Peyer's patch (tissue), 4 donors: ENCODE measurements around the gene BATF3. TPM values are rescaled to one million over a fixed set of nuclear protein-coding genes. Genes with fewer than 3 reads are reported as not detected.

Source experiments
- DNase-seq, 3 donors: peaks; one replicate each; pipeline ENCODE4 v3.0.0-alpha.2; 2017 to 2019
- H3K27ac ChIP-seq, 4 donors: fragments of 200-600 bp; sonication (generic); one replicate each; pipeline ENCODE4 v1.5.1; 2016 to 2019
- H3K27me3 ChIP-seq, 2 donors: fragments of 200-600 bp; sonication (generic); one replicate each; pipeline ENCODE4 v1.5.1; 2019
- H3K36me3 ChIP-seq, 3 donors: fragments of 200-600 bp; sonication (generic); one replicate each; pipeline ENCODE4 v1.5.1; 2016 to 2019
- H3K4me1 ChIP-seq, 4 donors: fragments of 200-600 bp; sonication (generic); one replicate each; pipeline ENCODE4 v1.5.1; 2016 to 2019
- H3K4me3 ChIP-seq, 4 donors: fragments of 200-600 bp; sonication (generic); 1 replicate in 3 of 4; 2 replicates in 1 of 4; pipeline ENCODE4 v1.5.1; 2016 to 2019; ENCODE audit warnings: mild to moderate bottlenecking in 1 of 4
- H3K9me3 ChIP-seq, 4 donors: fragments of 200-600 bp; sonication (generic); one replicate each; pipeline ENCODE4 v1.5.1; 2016 to 2019; ENCODE audit warnings: mild to moderate bottlenecking in 1 of 4
- POLR2A ChIP-seq, 2 donors: fragments of 450-650 bp; IDR thresholded peaks; one replicate each; pipeline ENCODE4 v1.5.1; 2017; ENCODE audit warnings: antibody characterized with exemption in 2 of 2, mild to moderate bottlenecking in 2 of 2, moderate library complexity in 2 of 2
- total RNA-seq, 4 donors: library from RNA; depleted of rRNA; stranded (reverse); fragments of >200 nt; gene quantifications; one replicate each; pipeline ENCODE4 v1.1.0, GENCODE V29; 2016
- TF ChIP-seq, protein P1 (sequence below), 6 experiments: fragments of 450-650 bp in 4 of 6; fragments of 200-600 bp in 2 of 6; sonication (generic) in 1 of 6; IDR thresholded peaks; one replicate each; pipeline ENCODE4 v1.5.1; 2017 to 2019; ENCODE audit warnings: antibody characterized with exemption in 6 of 6, mild to moderate bottlenecking in 3 of 6, moderate library complexity in 1 of 6

The BATF3 gene
- total RNA-seq, 4 donors from 2014 or later, result 2.1 to 6.6 (median 4.7) TPM; not detected in 1

DNA sequence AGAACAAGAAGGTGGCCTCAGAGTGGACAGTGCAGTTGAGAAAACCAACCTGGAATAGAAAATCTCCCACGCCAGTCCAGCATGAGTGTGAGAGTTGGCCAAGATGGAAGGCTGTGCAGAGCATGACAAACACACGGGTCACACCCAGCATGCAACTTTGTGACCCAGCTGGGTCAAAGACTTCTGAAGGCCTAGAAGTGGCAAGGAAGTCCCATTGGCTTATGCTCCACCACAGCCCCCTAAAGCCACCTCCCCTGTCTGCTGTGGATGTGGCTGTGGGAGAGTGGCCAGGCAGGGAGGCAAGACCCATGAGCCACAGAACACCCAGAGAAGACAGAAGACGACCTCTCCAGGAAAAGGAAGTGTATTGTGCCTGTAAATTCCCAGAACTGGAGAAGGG, 13.6 kb downstream of the BATF3 start:
- no peaks in the 10 kb centered on the region for H3K9me3 ChIP-seq
- DNase-seq, result no peak

DNA sequence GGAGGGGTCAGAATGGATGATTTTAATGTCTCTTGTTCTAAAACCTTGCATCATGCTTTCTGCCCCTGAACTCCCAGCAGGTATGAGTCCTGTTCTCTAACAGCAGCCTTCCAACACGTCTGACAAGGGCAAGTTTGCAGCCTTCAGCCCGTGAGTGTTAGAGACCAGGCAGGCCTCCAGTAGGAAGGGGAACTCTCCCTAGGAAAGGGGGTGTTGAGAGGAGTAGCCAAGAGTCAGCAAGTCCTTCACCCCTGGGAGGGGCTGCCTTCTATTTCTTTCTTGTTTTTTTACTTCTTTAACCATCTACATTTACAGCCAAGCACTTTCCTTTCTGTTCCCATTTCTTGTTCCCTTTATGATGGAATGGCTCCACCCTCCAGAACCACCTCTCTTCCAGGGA, 14.2 kb downstream of the BATF3 start:
- peaks cover 0 to 8% (median 3%) of the 10 kb centered on the region in 4 donors for H3K4me1 ChIP-seq
- no peaks in the 10 kb centered on the region for H3K36me3 ChIP-seq
- DNase-seq, result no peak
- H3K27ac ChIP-seq, result no peak overlapping the region
- TF ChIP-seq POLR2A (IDR thresholded peaks at IDR 0.05), result no peak
- TF ChIP-seq, protein P1, sequence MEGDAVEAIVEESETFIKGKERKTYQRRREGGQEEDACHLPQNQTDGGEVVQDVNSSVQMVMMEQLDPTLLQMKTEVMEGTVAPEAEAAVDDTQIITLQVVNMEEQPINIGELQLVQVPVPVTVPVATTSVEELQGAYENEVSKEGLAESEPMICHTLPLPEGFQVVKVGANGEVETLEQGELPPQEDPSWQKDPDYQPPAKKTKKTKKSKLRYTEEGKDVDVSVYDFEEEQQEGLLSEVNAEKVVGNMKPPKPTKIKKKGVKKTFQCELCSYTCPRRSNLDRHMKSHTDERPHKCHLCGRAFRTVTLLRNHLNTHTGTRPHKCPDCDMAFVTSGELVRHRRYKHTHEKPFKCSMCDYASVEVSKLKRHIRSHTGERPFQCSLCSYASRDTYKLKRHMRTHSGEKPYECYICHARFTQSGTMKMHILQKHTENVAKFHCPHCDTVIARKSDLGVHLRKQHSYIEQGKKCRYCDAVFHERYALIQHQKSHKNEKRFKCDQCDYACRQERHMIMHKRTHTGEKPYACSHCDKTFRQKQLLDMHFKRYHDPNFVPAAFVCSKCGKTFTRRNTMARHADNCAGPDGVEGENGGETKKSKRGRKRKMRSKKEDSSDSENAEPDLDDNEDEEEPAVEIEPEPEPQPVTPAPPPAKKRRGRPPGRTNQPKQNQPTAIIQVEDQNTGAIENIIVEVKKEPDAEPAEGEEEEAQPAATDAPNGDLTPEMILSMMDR (IDR thresholded peaks at IDR 0.05), result no peak
- no peak overlapping the region for H3K4me3 ChIP-seq
- H3K9me3 ChIP-seq, result no peaks in the 10 kb centered on the region
- H3K27me3 ChIP-seq, result no peaks in the 10 kb centered on the region

More for the DNA sequence above, 13.6 kb downstream of the BATF3 start:
- no peak overlapping the region for H3K4me3 ChIP-seq
- TF ChIP-seq, protein P1 (IDR thresholded peaks at IDR 0.05), result no peak
- no peak for TF ChIP-seq POLR2A (IDR thresholded peaks at IDR 0.05)
- H3K27ac ChIP-seq, result no peak overlapping the region
- H3K4me1 ChIP-seq, result peaks cover 0 to 8% (median 3%) of the 10 kb centered on the region in 4 donors
- H3K36me3 ChIP-seq, result no peaks in the 10 kb centered on the region
- H3K27me3 ChIP-seq, result no peaks in the 10 kb centered on the region

DNA sequence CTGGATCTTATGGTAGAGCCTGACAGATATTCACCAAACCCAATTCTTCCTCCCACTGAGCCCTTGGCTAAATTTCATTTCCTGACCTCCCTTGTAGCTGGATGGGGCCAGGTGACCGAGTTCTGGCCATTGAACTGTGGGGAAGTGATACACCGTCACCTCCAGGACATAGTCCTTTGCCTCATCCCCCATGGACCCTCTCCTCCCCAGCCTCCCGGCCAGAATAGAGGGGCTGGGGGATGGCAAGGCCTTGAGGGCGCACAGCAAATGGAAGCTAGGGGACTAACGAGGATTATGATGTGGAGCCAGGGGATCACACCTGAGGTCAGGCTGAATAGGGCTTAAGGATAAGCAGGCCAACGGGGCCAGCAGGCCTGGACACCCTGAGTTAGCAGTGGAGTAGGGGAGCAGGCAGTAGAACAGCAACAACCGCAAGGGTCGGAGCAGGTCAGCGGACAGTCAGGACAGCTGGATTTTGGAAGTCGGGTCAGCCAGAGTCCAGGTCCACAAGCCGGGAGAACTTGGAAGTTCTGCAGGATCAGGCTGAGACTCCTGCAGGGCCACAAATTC, 15.0 kb downstream of the BATF3 start:
- no peaks in the 10 kb centered on the region for H3K27me3 ChIP-seq
- no peaks in the 10 kb centered on the region for H3K36me3 ChIP-seq
- no peak overlapping the region for H3K27ac ChIP-seq
- TF ChIP-seq POLR2A (IDR thresholded peaks at IDR 0.05), result no peak
- TF ChIP-seq, protein P1 (IDR thresholded peaks at IDR 0.05), result no peak
- H3K4me3 ChIP-seq, result no peak overlapping the region
- DNase-seq, result no peak
- peaks cover 0 to 8% (median 3%) of the 10 kb centered on the region in 4 donors for H3K4me1 ChIP-seq
- H3K9me3 ChIP-seq, result no peaks in the 10 kb centered on the region

DNA sequence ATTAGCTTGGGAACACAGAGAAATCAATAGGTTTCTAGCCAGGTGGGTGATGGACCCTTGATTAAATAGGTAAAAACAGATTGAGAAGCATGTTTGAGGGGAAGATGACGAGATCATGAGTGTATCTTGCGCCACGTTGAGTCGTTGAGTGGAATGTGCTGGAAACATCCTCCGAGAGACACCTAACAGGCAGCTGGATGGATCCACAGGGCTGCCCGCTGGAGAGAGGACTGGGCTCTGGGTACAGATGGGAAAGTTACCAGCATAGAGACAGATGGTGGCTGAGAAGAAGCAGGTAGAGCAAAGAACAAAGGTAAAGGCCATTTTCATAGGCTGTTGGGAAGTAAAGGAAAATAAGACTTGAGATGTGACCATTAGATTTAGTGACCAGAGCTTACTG, 15.6 kb downstream of the BATF3 start:
- peaks cover 0 to 8% (median 3%) of the 10 kb centered on the region in 4 donors for H3K4me1 ChIP-seq
- DNase-seq, result no peak
- H3K9me3 ChIP-seq, result no peaks in the 10 kb centered on the region
- TF ChIP-seq, protein P1 (IDR thresholded peaks at IDR 0.05), result no peak
- TF ChIP-seq POLR2A (IDR thresholded peaks at IDR 0.05), result no peak
- no peak overlapping the region for H3K4me3 ChIP-seq
- H3K36me3 ChIP-seq, result no peaks in the 10 kb centered on the region
- no peaks in the 10 kb centered on the region for H3K27me3 ChIP-seq
- H3K27ac ChIP-seq, result no peak overlapping the region

DNA sequence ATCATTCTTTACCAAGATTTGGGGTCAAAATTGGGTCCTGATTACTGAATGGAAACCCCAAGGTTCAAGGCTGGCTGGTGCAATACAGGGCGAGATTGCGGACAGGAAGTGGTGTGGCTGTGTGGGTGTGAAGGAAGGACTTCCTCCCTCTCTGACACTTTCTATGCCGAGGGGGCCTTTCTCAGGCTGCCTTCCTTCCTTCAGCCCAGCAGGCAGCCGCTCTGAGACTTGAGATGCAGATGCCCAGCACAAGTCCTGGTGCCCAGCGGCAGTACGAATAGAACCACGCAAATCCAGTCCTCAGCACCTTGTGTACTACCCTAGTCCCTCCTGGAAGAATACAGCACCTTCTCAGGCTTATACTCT, 16.3 kb downstream of the BATF3 start:
- Histone ChIP-seq H3K4me3 (peak overlapping the region in 1 of 4 donors; percentile 12), H3K9me3 (no peaks in the 10 kb centered on the region), H3K27me3 (no peaks in the 10 kb centered on the region), H3K4me1 (peaks cover 0 to 8% (median 3%) of the 10 kb centered on the region in 4 donors), H3K27ac (no peak overlapping the region), H3K36me3 (no peaks in the 10 kb centered on the region)
- peak in 2 of 3 donors; percentile 66 to 79 for DNase-seq
- TF ChIP-seq POLR2A (IDR thresholded peaks at IDR 0.05), result no peak
- TF ChIP-seq, protein P1 (IDR thresholded peaks at IDR 0.05), result no peak
